AG04449 (cell line): ENCODE measurements around the gene UQCC2.

Source experiments
- CTCF ChIA-PET: fragments of 350-600 bp; formaldehyde crosslinking; extraction: SDS; loops from one replicate; lab custom pipeline; 2021; ENCODE audit warnings: antibody characterized with exemption; lab: Yijun Ruan, JAX
- POLR2A ChIA-PET: fragments of 400-600, 350-600 bp; formaldehyde crosslinking; extraction: SDS; loops from one replicate; lab custom pipeline; 2020; ENCODE audit warnings: antibody characterized with exemption, inconsistent platforms; lab: Yijun Ruan, JAX
- DNase-seq: peaks from one replicate; pipeline ENCODE4 v3.0.0-alpha.2; 2010; ENCODE audit warnings: low read depth, low spot score
- H3K4me3 ChIP-seq: 2 replicates; pipeline ENCODE4 v1.5.1; 2011; ENCODE audit warnings: low read depth, mild to moderate bottlenecking, control low read depth, low read length
- TF ChIP-seq, protein P1 (sequence below): IDR thresholded peaks from one replicate; pipeline ENCODE4 v1.5.1; 2011; ENCODE audit warnings: mild to moderate bottlenecking, moderate library complexity, low read length, control low read depth, inconsistent platforms; ENCODE audit not compliant: insufficient read depth; ENCODE audit errors: missing control alignments

The UQCC2 gene

DNA sequence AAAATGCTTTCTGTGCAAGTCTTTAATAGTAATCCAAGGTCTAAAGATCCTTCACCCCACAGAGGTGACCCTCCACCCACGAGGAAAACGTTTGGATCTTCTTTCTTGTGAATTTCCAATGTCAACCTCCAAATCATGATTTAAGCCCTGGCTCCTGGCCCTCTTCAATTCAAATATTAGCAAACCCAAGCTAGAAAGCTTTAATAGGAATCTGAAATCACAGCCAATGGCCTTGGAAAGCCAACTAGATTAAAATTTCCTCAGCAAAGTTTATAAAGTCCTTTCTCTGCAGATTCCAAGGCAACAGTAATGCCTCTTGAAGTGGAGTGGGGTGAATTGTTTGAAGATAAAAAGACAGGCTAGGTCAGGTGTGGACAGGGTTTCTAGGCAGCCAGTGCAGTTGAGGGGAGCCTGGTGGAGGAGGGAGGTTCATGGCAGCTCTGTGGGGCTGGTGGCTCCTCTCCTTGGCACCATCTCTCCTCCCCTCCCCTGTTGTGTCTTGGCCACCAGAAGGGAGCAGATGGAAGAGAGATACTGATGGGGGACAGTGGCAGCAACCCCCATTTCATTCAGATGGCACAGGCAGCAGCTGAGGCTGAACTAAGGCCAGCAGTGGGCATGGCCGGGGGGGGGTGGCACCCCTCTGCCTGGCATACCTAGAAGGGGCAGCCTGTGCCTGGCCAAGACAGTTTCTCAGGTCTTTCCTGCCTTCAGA, 12.0 kb upstream of the UQCC2 start:
- H3K4me3 ChIP-seq, result no peak overlapping the region
- POLR2A ChIA-PET, result no interaction called here
- TF ChIP-seq, protein P1, sequence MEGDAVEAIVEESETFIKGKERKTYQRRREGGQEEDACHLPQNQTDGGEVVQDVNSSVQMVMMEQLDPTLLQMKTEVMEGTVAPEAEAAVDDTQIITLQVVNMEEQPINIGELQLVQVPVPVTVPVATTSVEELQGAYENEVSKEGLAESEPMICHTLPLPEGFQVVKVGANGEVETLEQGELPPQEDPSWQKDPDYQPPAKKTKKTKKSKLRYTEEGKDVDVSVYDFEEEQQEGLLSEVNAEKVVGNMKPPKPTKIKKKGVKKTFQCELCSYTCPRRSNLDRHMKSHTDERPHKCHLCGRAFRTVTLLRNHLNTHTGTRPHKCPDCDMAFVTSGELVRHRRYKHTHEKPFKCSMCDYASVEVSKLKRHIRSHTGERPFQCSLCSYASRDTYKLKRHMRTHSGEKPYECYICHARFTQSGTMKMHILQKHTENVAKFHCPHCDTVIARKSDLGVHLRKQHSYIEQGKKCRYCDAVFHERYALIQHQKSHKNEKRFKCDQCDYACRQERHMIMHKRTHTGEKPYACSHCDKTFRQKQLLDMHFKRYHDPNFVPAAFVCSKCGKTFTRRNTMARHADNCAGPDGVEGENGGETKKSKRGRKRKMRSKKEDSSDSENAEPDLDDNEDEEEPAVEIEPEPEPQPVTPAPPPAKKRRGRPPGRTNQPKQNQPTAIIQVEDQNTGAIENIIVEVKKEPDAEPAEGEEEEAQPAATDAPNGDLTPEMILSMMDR, result no peak
- CTCF ChIA-PET, result interaction anchor here (0.8 to 12.0 kb wide), 6 partner anchors 10 to 432 kb away, joined by 3 to 104 read pairs (median 4); partner anchors contain the start of gene UQCC2
- DNase-seq, result no peak

DNA sequence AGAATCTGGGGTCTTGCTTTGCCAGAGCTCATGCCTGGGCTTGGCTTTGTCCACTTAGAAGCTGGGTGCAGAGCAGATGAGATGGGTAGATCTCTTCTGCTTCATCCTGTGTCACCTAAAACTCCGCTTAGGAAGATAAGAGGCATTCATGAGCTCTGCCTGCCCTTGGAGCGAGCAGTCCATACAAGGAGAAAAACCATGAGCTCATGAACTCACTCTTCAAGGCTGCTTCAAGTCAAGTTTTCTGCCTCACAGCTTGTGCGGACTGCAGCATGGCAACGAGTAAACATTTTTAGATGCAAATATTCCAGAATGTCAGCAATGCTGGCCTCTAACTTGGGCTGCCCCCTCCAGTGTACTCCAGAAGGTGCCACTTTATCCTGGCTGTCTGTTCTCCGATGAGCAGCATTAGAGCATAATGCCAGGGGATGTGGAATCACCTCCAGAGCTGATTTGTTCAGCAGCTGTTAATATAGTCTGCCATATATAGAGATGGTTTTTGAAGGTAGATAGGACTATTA, 10.7 kb upstream of the UQCC2 start:
- TF ChIP-seq, protein P1, result no peak
- CTCF ChIA-PET, result interaction anchor here (0.8 to 12.0 kb wide), 6 partner anchors 8 to 137 kb away, joined by 3 to 104 read pairs (median 4); partner anchors contain the start of gene UQCC2
- DNase-seq, result no peak
- POLR2A ChIA-PET, result no interaction called here
- no peak overlapping the region for H3K4me3 ChIP-seq

DNA sequence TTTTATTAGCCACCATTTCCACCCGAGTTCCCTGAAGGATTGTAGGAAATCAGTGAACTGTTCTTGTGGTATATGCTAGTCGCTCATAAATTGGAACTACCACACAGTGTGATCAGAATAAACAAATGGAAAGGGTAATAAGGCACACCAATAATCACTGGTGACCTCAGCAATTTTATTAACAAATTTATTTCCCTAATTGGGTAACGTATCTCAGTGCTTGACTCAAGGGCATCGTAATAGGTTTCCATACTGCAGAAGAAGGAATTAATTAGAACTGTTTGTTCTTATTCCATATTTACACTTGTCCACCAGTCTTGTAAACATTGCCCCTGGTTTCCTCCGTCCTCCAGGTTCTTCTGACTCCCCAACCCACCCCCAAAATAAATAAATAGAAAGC, 10.0 kb upstream of the UQCC2 start:
- CTCF ChIA-PET, result interaction anchor here (1.3 to 12.0 kb wide), 5 partner anchors 8 to 136 kb away, joined by 3 to 104 read pairs (median 12); partner anchors contain the start of gene UQCC2
- no peak for DNase-seq
- no peak overlapping the region for H3K4me3 ChIP-seq
- POLR2A ChIA-PET, result no interaction called here
- TF ChIP-seq, protein P1, result no peak

DNA sequence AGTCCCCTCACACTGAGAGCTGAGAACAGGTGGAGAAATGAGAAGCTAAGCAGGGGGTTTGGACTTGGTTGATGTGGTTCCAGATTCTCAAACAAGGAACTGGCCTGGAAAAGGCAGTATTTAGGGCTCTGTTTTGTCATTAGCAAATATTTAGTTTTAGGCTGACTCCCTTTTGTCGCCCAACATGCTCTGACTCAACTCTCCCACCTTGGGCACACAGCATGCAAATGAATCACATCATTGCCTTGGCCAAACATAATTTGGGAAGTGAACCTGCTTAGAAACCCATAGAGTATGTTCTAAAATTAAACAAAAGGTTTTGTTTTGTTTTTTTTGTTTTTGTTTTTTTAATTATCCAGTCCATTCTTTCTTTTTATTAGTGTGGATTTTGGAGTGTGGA, 9.5 kb upstream of the UQCC2 start:
- DNase-seq, result no peak
- ChIA-PET CTCF (interaction anchor here (0.9 to 2.5 kb wide), 2 partner anchors 10 to 131 kb away, joined by 3 to 12 read pairs; partner anchors contain the start of gene UQCC2), POLR2A (interaction anchor here (0.6 kb wide), 1 partner anchor 159 kb away, joined by 4 read pairs; no protein-coding TSS in a partner anchor)
- H3K4me3 ChIP-seq, result no peak overlapping the region
- TF ChIP-seq, protein P1, result no peak

DNA sequence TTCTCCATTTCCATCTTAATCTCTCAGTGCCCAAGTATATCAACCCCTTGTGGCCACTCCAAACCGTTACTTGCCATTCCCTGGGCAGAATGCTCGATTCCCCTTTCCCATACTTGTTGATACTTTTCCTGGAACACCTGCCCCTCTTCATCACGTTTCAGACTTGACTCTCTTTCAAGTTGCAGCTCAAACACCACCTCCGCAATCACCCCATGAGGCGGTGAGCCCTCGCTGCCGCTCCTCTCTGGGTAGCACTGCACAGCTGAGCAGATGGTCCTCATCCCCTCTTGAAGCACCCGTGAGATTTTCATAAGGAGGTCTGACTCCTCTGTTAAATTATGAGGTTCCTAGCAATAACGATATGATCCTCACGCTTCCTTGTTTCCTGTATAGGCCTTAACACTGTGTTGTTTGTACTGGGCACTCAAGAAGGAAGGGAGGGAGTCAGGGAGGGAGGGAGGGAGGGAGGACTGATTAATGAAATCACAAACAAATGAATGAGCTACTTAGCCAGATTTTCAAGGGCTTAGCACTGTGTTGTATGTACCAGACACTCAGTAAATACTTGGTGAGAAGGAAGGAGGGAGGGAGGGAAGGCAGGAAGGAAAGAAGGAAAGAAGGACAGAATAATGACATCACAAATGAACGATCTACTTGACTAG, 8.0 kb upstream of the UQCC2 start:
- ChIA-PET POLR2A (no interaction called here), CTCF (interaction anchor here (0.7 to 2.5 kb wide), 4 partner anchors 8 to 436 kb away, joined by 3 to 12 read pairs (median 4); partner anchors contain the start of gene UQCC2)
- TF ChIP-seq, protein P1, result no peak

More for the DNA sequence above, 8.0 kb upstream of the UQCC2 start:
- no peak overlapping the region for H3K4me3 ChIP-seq
- DNase-seq, result no peak
